CD8-positive, alpha-beta memory T cell (primary cell): ENCODE measurements around the gene PKP2. TPM values are rescaled to one million over a fixed set of nuclear protein-coding genes. Genes with fewer than 3 reads are reported as not detected.

ENCODE experiments used
- CTCF ChIA-PET: fragments of 350-600 bp; sonication (Branson Sonifier 250); formaldehyde crosslinking; loops from one replicate; lab custom pipeline; 2021; ENCODE audit warnings: antibody characterized with exemption; lab: Charles Lee
- POLR2A ChIA-PET: fragments of 350-600 bp; sonication (Branson Sonifier 250); formaldehyde crosslinking; loops from one replicate; lab custom pipeline; 2021; ENCODE audit warnings: antibody characterized with exemption; lab: Charles Lee
- DNase-seq, 5 donors: peaks; one replicate each; pipeline versions ENCODE4 v3.0.0 to v3.0.0-alpha.2; 2020 to 2022; ENCODE audit warnings: mixed read lengths in 1 of 5
- H3K27ac ChIP-seq: one replicate; pipeline ENCODE4 v1.7.0; 2013; ENCODE audit warnings: low read depth, mild to moderate bottlenecking, low read length, moderate library complexity
- H3K27me3 ChIP-seq: 2 replicates; pipeline ENCODE4 v1.7.0; 2013; ENCODE audit warnings: low read length, mild to moderate bottlenecking; ENCODE audit not compliant: insufficient read depth, poor library complexity, severe bottlenecking
- H3K36me3 ChIP-seq: 2 replicates; pipeline ENCODE4 v1.7.0; 2013; ENCODE audit warnings: mild to moderate bottlenecking, low read length, moderate library complexity; ENCODE audit not compliant: insufficient read depth
- H3K4me1 ChIP-seq: 2 replicates; pipeline ENCODE4 v1.7.0; 2013; ENCODE audit warnings: mild to moderate bottlenecking, low read length, moderate library complexity; ENCODE audit not compliant: insufficient read depth
- H3K4me3 ChIP-seq: 2 replicates; pipeline ENCODE4 v1.7.0; 2013; ENCODE audit warnings: mild to moderate bottlenecking, low read length
- H3K9me3 ChIP-seq: 2 replicates; pipeline ENCODE4 v1.7.0; 2013; ENCODE audit warnings: mild to moderate bottlenecking, low read length
- H3K27ac Mint-ChIP-seq, 8 donors: one replicate each; pipeline ENCODE4 v1.8.0; 2020 to 2021; ENCODE audit warnings: mixed read lengths in 8 of 8, mild to moderate bottlenecking in 6 of 8, inconsistent platforms in 3 of 8, moderate library complexity in 3 of 8
- H3K27me3 Mint-ChIP-seq, 2 donors: one replicate each; pipeline ENCODE4 v1.8.0; 2020 to 2021; ENCODE audit warnings: mixed read lengths in 2 of 2, mild to moderate bottlenecking in 1 of 2, moderate library complexity in 1 of 2
- H3K36me3 Mint-ChIP-seq, 3 donors: one replicate each; pipeline ENCODE4 v1.8.0; 2020 to 2021; ENCODE audit warnings: mixed read lengths in 3 of 3, inconsistent platforms in 1 of 3, mild to moderate bottlenecking in 1 of 3
- H3K4me1 Mint-ChIP-seq, 3 donors: one replicate each; pipeline ENCODE4 v1.8.0; 2020 to 2021; ENCODE audit warnings: mixed read lengths in 3 of 3, inconsistent platforms in 1 of 3, mild to moderate bottlenecking in 1 of 3
- H3K4me3 Mint-ChIP-seq, 7 donors: one replicate each; pipeline ENCODE4 v1.8.0; 2020 to 2021; ENCODE audit warnings: mixed read lengths in 7 of 7, mild to moderate bottlenecking in 6 of 7, moderate library complexity in 4 of 7, inconsistent platforms in 2 of 7
- H3K9me3 Mint-ChIP-seq, 5 donors: one replicate each; pipeline ENCODE4 v1.8.0; 2020 to 2022; ENCODE audit warnings: mixed read lengths in 5 of 5, mild to moderate bottlenecking in 3 of 5, moderate library complexity in 2 of 5, inconsistent platforms in 1 of 5
- polyA plus RNA-seq: library from polyadenylated mRNA; unstranded; fragments of 300-500 nt; fragmentation: Illumina TruSeq; gene quantifications from one replicate; pipeline ENCODE4 v1.2.3, GENCODE V29; 2021
- total RNA-seq, 2 experiments: library from RNA; stranded (reverse); gene quantifications; one replicate each; pipeline ENCODE4 v1.2.3, GENCODE V29; 2021

The PKP2 gene
- total and polyA plus RNA-seq, 3 experiments from 2014 or later, result 0.15 to 0.40 (median 0.17) TPM

DNA sequence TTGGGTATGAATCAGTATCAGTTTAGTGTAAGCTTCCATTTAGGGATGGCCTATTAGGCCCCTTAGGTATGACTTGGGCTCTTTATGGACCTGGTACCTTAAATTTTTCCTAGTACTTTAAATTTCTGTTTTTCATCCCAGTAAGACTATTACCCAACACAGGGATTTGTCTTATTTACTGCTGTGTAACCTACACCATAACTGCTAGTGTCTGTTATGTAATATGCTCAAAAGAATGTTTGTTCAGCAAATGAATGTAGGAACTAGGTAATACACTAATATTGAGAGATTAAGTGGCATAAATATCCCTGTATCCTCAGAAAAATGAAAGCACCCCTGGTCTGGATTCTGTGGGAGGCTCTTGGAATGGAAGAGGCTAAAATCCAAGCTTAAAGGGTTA is 77.2 kb downstream of the PKP2 start:
- peaks cover 0 to 5% (median 0%) of the 10 kb centered on the region in 5 donors for H3K9me3 Mint-ChIP-seq
- no peak overlapping the region for H3K4me3 Mint-ChIP-seq
- H3K27ac Mint-ChIP-seq, result no peak overlapping the region
- no peaks in the 10 kb centered on the region for H3K9me3 ChIP-seq
- no peak overlapping the region for H3K4me3 ChIP-seq
- DNase-seq, result no peak
- CTCF ChIA-PET, result no interaction called here
- H3K4me1 ChIP-seq, result no peaks in the 10 kb centered on the region
- H3K36me3 ChIP-seq, result no peaks in the 10 kb centered on the region
- no peaks in the 10 kb centered on the region for H3K4me1 Mint-ChIP-seq
- POLR2A ChIA-PET, result no interaction called here
- H3K27me3 Mint-ChIP-seq, result peaks cover 2 to 20% of the 10 kb centered on the region in 2 donors
- H3K36me3 Mint-ChIP-seq, result no peaks in the 10 kb centered on the region
- H3K27ac ChIP-seq, result no peak overlapping the region
- no peaks in the 10 kb centered on the region for H3K27me3 ChIP-seq

DNA sequence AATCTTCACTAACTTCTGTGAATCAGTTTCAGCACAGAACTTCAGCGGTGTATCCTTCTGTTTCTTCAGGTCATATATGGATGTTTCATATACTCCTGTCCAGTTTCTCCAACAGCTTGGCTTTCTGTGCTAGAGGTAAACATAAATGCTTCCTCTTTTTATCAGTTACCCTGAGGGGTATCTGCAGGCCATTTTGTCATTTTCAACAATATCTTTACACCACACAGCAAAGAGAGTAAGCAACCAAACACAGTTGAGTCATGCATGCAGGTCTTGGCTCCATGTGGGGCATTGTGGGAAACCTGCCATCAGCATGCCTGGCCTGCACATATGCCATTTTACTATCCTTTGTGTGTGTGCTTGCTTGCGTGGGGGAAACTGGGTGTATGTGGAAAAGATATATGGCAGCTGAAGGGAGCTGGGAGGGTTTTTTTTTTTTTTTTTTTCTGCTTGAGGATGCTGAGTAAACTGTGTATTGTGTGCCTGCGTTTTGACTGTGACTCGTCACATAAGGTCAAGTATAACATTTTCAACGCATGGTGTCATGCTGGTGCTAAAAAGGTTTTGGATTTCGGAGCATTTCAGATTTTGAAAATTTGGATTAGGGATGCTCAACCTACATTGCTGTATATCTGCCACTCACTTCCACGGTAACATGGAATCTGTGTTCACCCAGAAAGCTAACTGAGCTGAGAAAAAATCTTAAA is 84.7 kb downstream of the PKP2 start:
- peaks cover 0 to 4% (median 0%) of the 10 kb centered on the region in 3 donors for H3K36me3 Mint-ChIP-seq
- Histone ChIP-seq H3K4me1 (no peaks in the 10 kb centered on the region), H3K27ac (no peak overlapping the region), H3K36me3 (no peaks in the 10 kb centered on the region), H3K27me3 (no peaks in the 10 kb centered on the region), H3K4me3 (no peak overlapping the region), H3K9me3 (no peaks in the 10 kb centered on the region)
- no peak overlapping the region for H3K27ac Mint-ChIP-seq
- ChIA-PET POLR2A (no interaction called here), CTCF (no interaction called here)
- peaks cover 4 to 15% of the 10 kb centered on the region in 2 donors for H3K27me3 Mint-ChIP-seq
- no peak for DNase-seq
- H3K4me1 Mint-ChIP-seq, result no peaks in the 10 kb centered on the region
- no peak overlapping the region for H3K4me3 Mint-ChIP-seq
- peaks cover 5 to 13% (median 5%) of the 10 kb centered on the region in 5 donors for H3K9me3 Mint-ChIP-seq

DNA sequence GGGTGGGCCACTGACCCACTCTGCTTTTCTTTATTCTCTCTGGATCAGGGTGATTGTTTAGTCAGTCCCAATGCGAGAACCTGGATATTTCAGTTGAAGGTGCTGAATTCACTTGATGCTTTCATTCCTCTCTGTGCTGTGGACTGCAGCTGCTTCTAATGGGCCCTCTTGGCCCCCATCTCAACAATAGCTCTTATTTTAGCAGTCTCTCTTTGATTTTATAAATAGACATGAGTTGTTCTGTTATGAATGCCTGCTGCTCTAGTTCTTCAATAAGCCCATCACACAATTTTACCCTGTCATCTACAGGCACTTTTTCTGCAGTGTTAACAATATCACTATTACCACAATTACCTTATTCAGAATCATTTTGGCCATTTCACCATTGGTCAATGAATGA is 86.7 kb downstream of the PKP2 start:
- no peaks in the 10 kb centered on the region for H3K27me3 ChIP-seq
- H3K9me3 Mint-ChIP-seq, result peaks cover 4 to 16% (median 12%) of the 10 kb centered on the region in 5 donors
- no peaks in the 10 kb centered on the region for H3K36me3 ChIP-seq
- no peaks in the 10 kb centered on the region for H3K4me1 Mint-ChIP-seq
- peaks cover 6 to 16% of the 10 kb centered on the region in 2 donors for H3K27me3 Mint-ChIP-seq
- H3K4me3 Mint-ChIP-seq, result no peak overlapping the region
- H3K27ac Mint-ChIP-seq, result no peak overlapping the region
- peaks cover 0 to 4% (median 0%) of the 10 kb centered on the region in 3 donors for H3K36me3 Mint-ChIP-seq
- POLR2A ChIA-PET, result no interaction called here
- no peaks in the 10 kb centered on the region for H3K9me3 ChIP-seq
- no peaks in the 10 kb centered on the region for H3K4me1 ChIP-seq
- no peak for DNase-seq
- no peak overlapping the region for H3K4me3 ChIP-seq
- H3K27ac ChIP-seq, result no peak overlapping the region
- CTCF ChIA-PET, result no interaction called here

DNA sequence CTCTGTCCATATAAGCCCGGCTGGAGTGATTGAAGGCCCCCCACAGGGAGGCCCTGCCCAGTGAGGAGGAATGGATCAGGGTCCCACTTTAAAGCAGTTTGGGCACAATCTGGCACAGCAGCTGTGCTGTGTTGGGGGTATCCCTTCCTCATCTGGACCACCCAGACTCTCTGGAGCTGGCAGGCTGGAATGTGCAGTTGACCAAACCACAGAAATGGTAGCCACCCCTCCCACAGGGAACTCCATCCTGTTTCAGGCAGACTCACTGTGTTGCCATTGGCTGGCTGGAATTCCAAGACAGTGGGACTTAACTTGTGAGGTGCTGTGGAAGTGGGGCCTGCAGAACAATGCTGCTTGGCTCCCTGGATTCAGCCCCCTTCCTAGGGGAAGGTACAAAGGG is 87.4 kb downstream of the PKP2 start:
- Histone ChIP-seq H3K27ac (no peak overlapping the region), H3K4me3 (no peak overlapping the region), H3K36me3 (no peaks in the 10 kb centered on the region), H3K4me1 (no peaks in the 10 kb centered on the region), H3K9me3 (no peaks in the 10 kb centered on the region), H3K27me3 (no peaks in the 10 kb centered on the region)
- POLR2A ChIA-PET, result no interaction called here
- Mint-ChIP-seq H3K4me1 (no peaks in the 10 kb centered on the region), H3K27me3 (peaks cover 6 to 16% of the 10 kb centered on the region in 2 donors), H3K27ac (no peak overlapping the region), H3K9me3 (peaks cover 4 to 16% (median 12%) of the 10 kb centered on the region in 5 donors), H3K36me3 (peaks cover 0 to 4% (median 0%) of the 10 kb centered on the region in 3 donors), H3K4me3 (no peak overlapping the region)
- CTCF ChIA-PET, result no interaction called here
- DNase-seq, result no peak

DNA sequence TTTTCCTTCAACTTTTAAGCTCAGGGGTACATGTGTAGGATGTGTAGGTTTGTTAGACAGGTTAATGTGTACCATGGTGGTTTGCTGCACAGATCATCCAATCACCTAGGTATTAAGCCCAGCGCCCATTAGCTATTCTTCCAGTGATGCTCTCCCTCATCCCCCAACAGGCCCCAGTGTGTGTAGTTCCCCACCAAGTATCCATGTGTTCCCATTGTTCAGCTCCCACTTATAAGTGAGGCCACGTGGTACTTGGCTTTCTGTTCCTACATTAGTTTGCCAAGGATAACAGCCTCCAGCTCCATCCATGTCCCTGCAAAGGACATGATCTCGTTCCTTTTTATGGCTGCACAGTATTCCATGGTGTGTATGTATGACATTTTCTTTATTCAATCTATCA is 92.3 kb downstream of the PKP2 start:
- Mint-ChIP-seq H3K27ac (no peak overlapping the region), H3K27me3 (peaks cover 3 to 7% of the 10 kb centered on the region in 2 donors), H3K36me3 (peaks cover 0 to 4% (median 0%) of the 10 kb centered on the region in 3 donors), H3K9me3 (peaks cover 4 to 16% (median 12%) of the 10 kb centered on the region in 5 donors), H3K4me3 (no peak overlapping the region), H3K4me1 (no peaks in the 10 kb centered on the region)
- no peak for DNase-seq
- Histone ChIP-seq H3K4me3 (no peak overlapping the region), H3K36me3 (no peaks in the 10 kb centered on the region), H3K27me3 (no peaks in the 10 kb centered on the region), H3K27ac (no peak overlapping the region), H3K9me3 (no peaks in the 10 kb centered on the region), H3K4me1 (no peaks in the 10 kb centered on the region)
- POLR2A ChIA-PET, result no interaction called here
- CTCF ChIA-PET, result no interaction called here

DNA sequence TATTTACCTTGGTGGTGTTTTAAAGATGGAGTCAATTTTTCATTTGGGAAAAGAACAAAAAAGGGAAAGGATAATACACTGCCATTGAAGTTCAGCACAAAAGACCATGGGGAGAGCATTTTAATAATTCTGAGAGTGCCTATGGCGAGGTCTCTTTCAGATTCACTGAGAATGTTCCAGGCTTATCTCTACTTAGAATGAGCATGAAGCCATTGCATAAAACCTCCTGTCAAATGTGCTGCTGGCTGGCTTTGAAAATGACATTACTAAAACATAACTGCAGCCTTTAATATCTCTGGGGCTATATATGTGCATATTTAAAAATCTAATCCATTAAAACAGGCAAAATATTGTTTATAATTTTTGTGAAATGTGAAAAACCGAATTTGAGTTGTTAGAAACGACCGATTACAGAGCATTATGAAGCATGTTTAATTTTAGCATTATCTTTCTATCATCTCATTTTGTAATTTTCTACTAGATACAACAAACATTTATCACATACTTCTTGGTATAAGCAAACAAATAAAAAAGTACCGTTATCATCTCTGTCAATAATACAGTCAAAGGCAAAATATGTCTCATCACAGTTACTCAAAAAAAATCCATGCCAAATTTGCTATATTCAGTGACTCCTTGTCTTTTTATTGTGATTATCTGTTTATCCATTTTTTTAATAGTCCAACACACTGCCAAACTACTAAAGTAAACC is 95.2 kb downstream of the PKP2 start:
- no peaks in the 10 kb centered on the region for H3K4me1 Mint-ChIP-seq
- Histone ChIP-seq H3K27me3 (no peaks in the 10 kb centered on the region), H3K4me3 (no peak overlapping the region), H3K36me3 (no peaks in the 10 kb centered on the region), H3K27ac (no peak overlapping the region), H3K4me1 (no peaks in the 10 kb centered on the region), H3K9me3 (no peaks in the 10 kb centered on the region)
- no peaks in the 10 kb centered on the region for H3K36me3 Mint-ChIP-seq
- ChIA-PET CTCF (no interaction called here), POLR2A (no interaction called here)
- H3K9me3 Mint-ChIP-seq, result peaks cover 0 to 10% (median 0%) of the 10 kb centered on the region in 5 donors
- DNase-seq, result no peak
- H3K27ac Mint-ChIP-seq, result no peak overlapping the region
- H3K27me3 Mint-ChIP-seq, result peaks cover 0 to 13% of the 10 kb centered on the region in 2 donors
- no peak overlapping the region for H3K4me3 Mint-ChIP-seq

DNA sequence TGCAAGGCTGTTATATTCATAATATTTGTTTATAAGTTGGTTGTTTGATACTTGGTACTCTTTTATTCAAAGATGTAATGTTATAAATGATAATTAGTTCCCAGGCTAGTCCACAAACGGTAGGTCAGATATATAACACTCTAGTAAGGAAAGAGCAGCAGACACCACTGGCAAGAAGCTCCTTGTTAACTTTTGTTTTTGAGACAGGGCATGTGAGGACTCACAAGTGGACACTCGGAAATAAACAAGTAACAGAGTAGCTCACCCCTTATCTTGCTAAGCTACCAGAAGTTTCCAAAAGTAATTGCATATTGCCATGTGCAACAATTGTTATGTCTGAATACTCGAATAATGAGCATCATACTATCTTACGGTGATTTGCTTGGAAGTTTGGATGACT is 102.3 kb downstream of the PKP2 start:
- H3K36me3 Mint-ChIP-seq, result no peaks in the 10 kb centered on the region
- Histone ChIP-seq H3K27ac (no peak overlapping the region), H3K27me3 (no peaks in the 10 kb centered on the region), H3K36me3 (no peaks in the 10 kb centered on the region), H3K9me3 (no peaks in the 10 kb centered on the region), H3K4me3 (no peak overlapping the region), H3K4me1 (no peaks in the 10 kb centered on the region)
- POLR2A ChIA-PET, result no interaction called here
- H3K9me3 Mint-ChIP-seq, result peaks cover 0 to 2% (median 0%) of the 10 kb centered on the region in 5 donors
- H3K27me3 Mint-ChIP-seq, result peaks cover 0 to 18% of the 10 kb centered on the region in 2 donors
- H3K27ac Mint-ChIP-seq, result no peak overlapping the region
- CTCF ChIA-PET, result no interaction called here
- H3K4me3 Mint-ChIP-seq, result no peak overlapping the region
- DNase-seq, result no peak
- H3K4me1 Mint-ChIP-seq, result no peaks in the 10 kb centered on the region

DNA sequence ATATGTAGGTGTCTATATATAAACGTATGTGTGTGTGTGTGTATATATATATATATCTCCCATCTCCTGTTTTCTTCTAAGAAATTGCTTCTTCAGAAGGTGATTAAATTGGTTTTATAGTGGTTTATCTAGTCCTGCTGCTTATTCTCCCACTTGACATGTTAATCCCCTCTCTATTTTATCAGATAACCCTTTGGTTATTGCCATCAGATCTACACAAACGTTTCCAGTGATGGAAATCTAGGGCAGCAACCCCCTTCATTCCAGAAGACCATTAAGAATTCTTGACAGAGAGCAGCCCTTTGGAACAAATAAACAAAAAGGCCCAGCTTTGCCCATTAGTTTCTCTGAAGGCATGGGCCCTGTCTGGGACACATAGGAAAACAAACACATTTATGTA is 106.7 kb downstream of the PKP2 start:
- no peak for DNase-seq
- Histone ChIP-seq H3K27me3 (no peaks in the 10 kb centered on the region), H3K9me3 (no peaks in the 10 kb centered on the region), H3K4me1 (no peaks in the 10 kb centered on the region), H3K27ac (no peak overlapping the region), H3K36me3 (no peaks in the 10 kb centered on the region), H3K4me3 (no peak overlapping the region)
- Mint-ChIP-seq H3K27me3 (peaks cover 4 to 9% of the 10 kb centered on the region in 2 donors), H3K4me1 (no peaks in the 10 kb centered on the region), H3K36me3 (no peaks in the 10 kb centered on the region), H3K9me3 (peaks cover 0 to 2% (median 0%) of the 10 kb centered on the region in 5 donors), H3K27ac (no peak overlapping the region), H3K4me3 (no peak overlapping the region)
- CTCF ChIA-PET, result interaction anchor here (0.5 kb wide), 1 partner anchor 121 kb away, joined by 3 read pairs; no protein-coding TSS in a partner anchor
- POLR2A ChIA-PET, result no interaction called here
